GM23248 (cell line): Measurements from ENCODE around the gene BICRA.

Source experiments
- EZH2 ChIP-seq: fragments of 200-600 bp; sonication (generic); IDR thresholded peaks from 2 replicates; pipeline ENCODE4 v1.6.1; 2018; ENCODE audit warnings: antibody characterized with exemption, mild to moderate bottlenecking; ENCODE audit not compliant: insufficient read depth, poor library complexity, severe bottlenecking
- EZH2phosphoT487 ChIP-seq: fragments of 200-600 bp; sonication (generic); IDR thresholded peaks from 2 replicates; pipeline ENCODE4 v1.6.1; 2018; ENCODE audit warnings: antibody characterized with exemption, moderate library complexity, mild to moderate bottlenecking, low read depth; ENCODE audit not compliant: insufficient read depth

- TF ChIP-seq EZH2 = no peak
- TF ChIP-seq EZH2phosphoT487 = no peak
These were observed 72.0 kb downstream of the BICRA start for GRCh38 chr19:47680858-47681332.
